Heart right ventricle (tissue), 16 donors: ENCODE measurements around the gene CATSPERD. TPM values are rescaled to one million over a fixed set of nuclear protein-coding genes. Genes with fewer than 3 reads are reported as not detected.

Experiments
- ATAC-seq, 8 donors: fragments of 200-7000 bp; cut with Tn5 transposase; one replicate each; pipeline ENCODE4 v1.9.1; 2020; ENCODE audit warnings: mild to moderate bottlenecking in 8 of 8, moderate library complexity in 8 of 8, moderate number of reproducible peaks in 1 of 8
- DNase-seq, 2 donors: peaks; one replicate each; pipeline ENCODE4 v3.0.0-alpha.2; 2020
- H3K27ac ChIP-seq, 10 donors: fragments of 200-600 bp; sonication (generic) in 2 of 10; one replicate each; pipeline versions ENCODE4 v1.5.0 to v1.8.0; 2020 to 2022; ENCODE audit warnings: mild to moderate bottlenecking in 3 of 10
- H3K27me3 ChIP-seq, 7 donors: fragments of 200-600 bp; one replicate each; pipeline ENCODE4 v1.8.0; 2021 to 2022; ENCODE audit warnings: mild to moderate bottlenecking in 2 of 7
- H3K36me3 ChIP-seq, 9 donors: fragments of 200-600 bp; sonication (generic) in 1 of 9; one replicate each; pipeline versions ENCODE4 v1.5.0 to v1.8.0; 2020 to 2022; ENCODE audit warnings: mild to moderate bottlenecking in 2 of 9
- H3K4me1 ChIP-seq, 9 donors: fragments of 200-600 bp; sonication (generic) in 1 of 9; one replicate each; pipeline versions ENCODE4 v1.5.0 to v1.8.0; 2020 to 2022; ENCODE audit warnings: mild to moderate bottlenecking in 4 of 9
- H3K4me3 ChIP-seq, 10 donors: fragments of 200-600 bp; sonication (generic) in 2 of 10; one replicate each; pipeline versions ENCODE4 v1.5.0 to v1.8.0; 2020 to 2022; ENCODE audit warnings: mild to moderate bottlenecking in 7 of 10, moderate library complexity in 2 of 10
- H3K9me3 ChIP-seq, 11 donors: fragments of 200-600 bp in 10 of 11; sonication (generic) in 2 of 11; one replicate each; pipeline versions ENCODE4 v1.5.0 to v1.8.0; 2013 to 2022; ENCODE audit warnings: mild to moderate bottlenecking in 2 of 11, control low read depth in 1 of 11, moderate library complexity in 1 of 11
- CTCF ChIP-seq, 9 donors: fragments of 200-600 bp; sonication (generic) in 2 of 9; IDR thresholded peaks; one replicate each; pipeline versions ENCODE4 v1.5.0 to v1.8.0; 2021 to 2022; ENCODE audit warnings: antibody characterized with exemption in 9 of 9, mild to moderate bottlenecking in 5 of 9, moderate library complexity in 1 of 9
- WGBS, 2 donors: extraction: QIAGEN DNeasy Blood & Tissue Kit; methylation state at CpG; one replicate each; pipeline ENCODE4 v1.1.7; 2013; ENCODE audit warnings: inconsistent platforms in 1 of 2; 5-methylcytosine and 5-hydroxymethylcytosine counted together
- intact Hi-C, 10 donors: fragments of 100-400 bp; cut with DNase I; formaldehyde crosslinking; loops; one replicate each; pipeline versions ENCODE4 v1.11.1 to v1.14.2; 2022
- polyA plus RNA-seq, 2 donors: library from polyadenylated mRNA; stranded (reverse); fragments of 200-250 nt; gene quantifications; one replicate each; pipeline ENCODE4 v1.2.3, GENCODE V29; 2013
- total RNA-seq, 10 donors: library from RNA; stranded (reverse); fragmentation: NEBNext Ultra II Directional in 3 of 10; extraction: Animal tissue kit (Norgen Biotek cat#: 25700) in 3 of 10; gene quantifications; one replicate each; pipeline versions ENCODE4 v1.2.1 to v1.2.4, GENCODE V29; 2021 to 2023
- donor health status: Arrhythmogenic right ventricular cardiomyopathy.
- donor health status: ischemic (EF 13 %, LVEDD 7.1; RV severe dilation, severe dysfunction).
- donor health status: healthy with polysubstance abuse.
- donor health status: DM: no; HTN: yes; CAD: no.
- donor health status: DM: no; HTN: no; CAD: no.
- donor health status: ischemic (EF 25% LVEDD 6.9; RV normal size, moderate dysfunction).
- donor health status: ischemic (EF 25% LVEDD 5.7; RV mildly dilated, moderate dysfunction).
- donor health status: healthy.
- donor health status: DM: yes; HTN: yes; CAD: no.
- donor health status: Ischemic cardiomyopathy.
- donor health status: ischemic (EF 35%, LVEDD 5.7; RV mildly dilated, moderate dysfunction).
- donor health status: nonischemic (EF 11% LVEDD 7.7; RV severe dilation, severe dysfunction).
- donor health status: DM: yes; HTN: yes; CAD: no.
- donor health status: PGD.
- donor health status: ischemic (EF 29% LVEDD 5.4; RV normal size, mild dysfunction).
- donor health status: nonischemic (EF 23%, LVEDD 6.1; RV moderate dilation, normal function).

CATSPERD gene
- total and polyA plus RNA-seq, 12 donors, result not detected

DNA sequence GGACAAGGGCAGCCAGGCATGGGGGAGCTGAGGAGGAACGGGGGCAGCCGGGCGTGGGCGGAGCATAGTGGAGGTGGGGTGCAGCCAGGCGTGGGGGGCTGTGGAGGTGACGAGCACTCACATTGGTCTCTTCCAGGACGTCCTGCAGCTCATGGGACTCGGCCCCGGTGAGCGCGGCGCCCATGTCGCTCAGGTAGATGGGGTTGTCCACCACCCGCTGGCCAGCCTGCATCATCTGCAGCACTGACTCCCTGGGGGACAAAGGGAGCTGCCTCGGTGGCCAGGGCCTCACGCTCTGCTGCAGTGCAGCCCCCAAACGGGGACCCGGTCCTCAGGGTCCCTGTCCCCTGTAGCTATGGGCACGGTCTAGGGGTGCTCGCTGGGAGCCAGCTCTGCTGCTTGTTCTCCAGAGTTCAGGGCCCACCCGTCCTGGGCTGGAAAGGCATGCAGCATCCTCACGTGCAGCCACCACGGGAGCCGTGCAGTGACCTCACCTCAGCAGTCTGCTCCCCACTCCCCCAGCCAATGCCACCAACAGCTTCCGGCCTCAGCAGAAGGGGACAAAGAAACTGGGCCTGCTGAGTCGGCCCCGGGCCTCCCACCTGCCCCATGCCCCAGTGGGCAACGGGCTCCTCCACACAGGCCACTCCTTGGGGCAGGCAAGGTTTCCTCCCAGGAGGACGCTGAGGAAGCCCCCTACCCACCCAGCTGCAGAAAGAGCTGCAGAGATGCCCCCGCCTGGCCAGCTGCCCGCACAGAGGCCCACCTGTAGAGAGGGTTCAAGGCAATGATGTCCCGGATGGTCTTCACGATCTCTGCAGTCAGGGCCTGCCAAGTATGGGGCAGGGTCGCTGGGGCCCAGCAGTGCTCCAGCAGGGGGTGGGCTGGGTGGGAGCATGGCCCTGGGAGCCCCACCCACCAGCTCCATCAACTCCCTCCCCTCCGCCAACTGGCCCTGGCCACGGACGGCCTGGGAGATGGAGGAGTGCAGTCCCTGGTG lies 12.6 kb upstream of the CATSPERD start:
- H3K27me3 ChIP-seq, result no peaks in the 10 kb centered on the region
- no peaks in the 10 kb centered on the region for H3K9me3 ChIP-seq
- peak in 1 of 8 donors; percentile 4 for ATAC-seq
- 93 to 95% methylated on average over 37 of the region's 37 CpGs for WGBS, 2 donors
- H3K27ac ChIP-seq, result no peak overlapping the region
- no peak for DNase-seq
- H3K4me3 ChIP-seq, result no peak overlapping the region
- peaks cover 0 to 100% (median 74%) of the 10 kb centered on the region in 9 donors for H3K36me3 ChIP-seq
- H3K4me1 ChIP-seq, result no peaks in the 10 kb centered on the region
- intact Hi-C loops, result no loop called here
- TF ChIP-seq CTCF (IDR thresholded peaks at IDR 0.05), result no peak

GRCh38 chr19:5711025-5711424 lies 9.4 kb upstream of the CATSPERD start:
- Histone ChIP-seq H3K4me1 (peaks cover 0 to 13% (median 3%) of the 10 kb centered on the region in 9 donors), H3K27ac (no peak overlapping the region), H3K4me3 (no peak overlapping the region), H3K9me3 (no peaks in the 10 kb centered on the region), H3K36me3 (peaks cover 0 to 88% (median 58%) of the 10 kb centered on the region in 9 donors), H3K27me3 (no peaks in the 10 kb centered on the region)
- DNase-seq (no peak), ATAC-seq (no peak)
- intact Hi-C loops, result no loop called here
- no peak for TF ChIP-seq CTCF (IDR thresholded peaks at IDR 0.05)
- WGBS, 2 donors, result 94 to 96% methylated on average over 8 of the region's 8 CpGs

DNA sequence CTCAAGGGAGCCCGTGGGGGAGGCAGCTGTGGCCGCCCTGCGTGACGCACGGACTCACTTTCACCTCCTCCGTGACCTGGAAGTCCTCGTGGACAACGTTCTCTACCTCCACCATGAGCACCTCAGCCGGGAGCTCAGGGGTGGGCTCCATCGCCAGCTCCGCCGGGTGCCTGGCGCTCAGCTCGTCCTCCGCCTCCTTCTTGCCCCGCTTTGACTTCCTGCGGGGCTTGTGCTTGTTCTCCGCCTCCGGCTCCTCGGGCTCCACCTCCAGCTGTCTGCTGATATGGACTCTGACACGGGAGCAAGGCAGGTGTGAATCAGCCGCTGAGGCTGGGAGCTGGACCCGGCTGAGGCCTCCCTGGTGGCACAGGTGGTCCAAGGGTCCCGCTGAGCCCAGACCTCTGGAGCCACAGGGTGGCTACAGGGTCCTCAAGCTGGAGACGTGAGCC lies 8.7 kb upstream of the CATSPERD start:
- H3K36me3 ChIP-seq, result peaks cover 0 to 81% (median 51%) of the 10 kb centered on the region in 9 donors
- no peaks in the 10 kb centered on the region for H3K27me3 ChIP-seq
- H3K4me1 ChIP-seq, result peaks cover 0 to 17% (median 3%) of the 10 kb centered on the region in 9 donors
- H3K27ac ChIP-seq, result no peak overlapping the region
- DNase-seq (no peak), ATAC-seq (no peak)
- H3K4me3 ChIP-seq, result no peak overlapping the region
- intact Hi-C loops, result no loop called here
- H3K9me3 ChIP-seq, result no peaks in the 10 kb centered on the region
- WGBS, 2 donors, result 86 to 91% methylated on average over 24 to 25 of the region's 25 CpGs
- TF ChIP-seq CTCF (IDR thresholded peaks at IDR 0.05), result no peak

- Histone ChIP-seq H3K4me3 (no peak overlapping the region), H3K36me3 (peaks cover 0 to 68% (median 38%) of the 10 kb centered on the region in 9 donors), H3K9me3 (no peaks in the 10 kb centered on the region), H3K4me1 (peaks cover 0 to 28% (median 11%) of the 10 kb centered on the region in 9 donors), H3K27me3 (no peaks in the 10 kb centered on the region), H3K27ac (no peak overlapping the region)
- ATAC-seq, result no peak
- WGBS, 2 donors, result 93% methylated on average over 9 of the region's 9 CpGs
- intact Hi-C loops, result no loop called here
- no peak for TF ChIP-seq CTCF (IDR thresholded peaks at IDR 0.05)
- no peak for DNase-seq
These were observed 7.2 kb upstream of the CATSPERD start for GRCh38 chr19:5713228-5713627.
